HPDE6-E6E7 (cell line): ENCODE results near the gene FBXO3.
"Not testable (repeated sequence)": the region's sequence is repeated elsewhere in the genome, so short reads cannot be mapped to it uniquely, and the experiment has no call there.

ENCODE experiments used
- DNase-seq: peaks from one replicate; pipeline ENCODE4 v3.0.0; 2011; ENCODE audit warnings: missing footprints; ENCODE audit errors: extremely low spot score

FBXO3 gene

GRCh38 chr11:33772300-33772699, 2.0 kb downstream of the FBXO3 start:
- DNase-seq: peak; percentile 66

- no peak for DNase-seq
Measured at GRCh38 chr11:33770236-33770635, 4.1 kb downstream of the FBXO3 start.

GRCh38 chr11:33769542-33769941, 4.8 kb downstream of the FBXO3 start:
- peak; percentile 51 for DNase-seq

GRCh38 chr11:33767624-33768023, 6.7 kb downstream of the FBXO3 start:
- DNase-seq: no peak

GRCh38 chr11:33766085-33766484, 8.2 kb downstream of the FBXO3 start:
- no peak for DNase-seq

GRCh38 chr11:33761471-33761870, 12.8 kb downstream of the FBXO3 start:
- no peak for DNase-seq

GRCh38 chr11:33753304-33753967, 20.9 kb downstream of the FBXO3 start:
- DNase-seq: no peak

- no peak for DNase-seq
Measured at GRCh38 chr11:33751878-33752277, 22.4 kb downstream of the FBXO3 start.

GRCh38 chr11:33747979-33748378, 26.3 kb downstream of the FBXO3 start:
- DNase-seq: no peak

GRCh38 chr11:33743291-33743690, 31.0 kb downstream of the FBXO3 start:
- no peak for DNase-seq

- no peak for DNase-seq
Measured at GRCh38 chr11:33742249-33742851, 32.0 kb downstream of the FBXO3 start.

- no peak for DNase-seq
Measured at GRCh38 chr11:33741806-33742205, 32.5 kb downstream of the FBXO3 start.

GRCh38 chr11:33737362-33737821, 36.9 kb downstream of the FBXO3 start:
- no peak for DNase-seq

- DNase-seq: peak; percentile 93
Measured at GRCh38 chr11:33736148-33736812, 38.0 kb downstream of the FBXO3 start, which contains the start of gene CD59. CD59 (minus strand) TSS chr11:33736423; CDS start chr11:33722445, 13,978 bp downstream.

GRCh38 chr11:33735271-33736147, 38.8 kb downstream of the FBXO3 start:
- no peak for DNase-seq

- no peak for DNase-seq
Measured at GRCh38 chr11:33734441-33735270, 39.7 kb downstream of the FBXO3 start.

GRCh38 chr11:33733980-33734379, 40.3 kb downstream of the FBXO3 start:
- no peak for DNase-seq

GRCh38 chr11:33731723-33732531, 42.4 kb downstream of the FBXO3 start:
- no peak for DNase-seq

GRCh38 chr11:33730716-33731115, 43.6 kb downstream of the FBXO3 start:
- no peak for DNase-seq

GRCh38 chr11:33729072-33729664, 45.2 kb downstream of the FBXO3 start:
- DNase-seq: not testable (repeated sequence)
